Keratinocyte (primary cell): Measurements from ENCODE around the gene ESF1.

Source experiments
- EZH2 ChIP-seq: IDR thresholded peaks from one replicate; pipeline ENCODE4 v1.6.1; 2012; ENCODE audit warnings: inconsistent platforms, mild to moderate bottlenecking, low read length, moderate library complexity
- TF ChIP-seq, protein P1 (sequence below), 3 experiments: IDR thresholded peaks in 1 of 3; conservative IDR thresholded peaks in 1 of 3; optimal IDR thresholded peaks in 1 of 3; 2 replicates in 2 of 3; 3 replicates in 1 of 3; pipeline versions ENCODE3 to v1.5.1; 2011; ENCODE audit warnings: low read length in 3 of 3, mild to moderate bottlenecking in 3 of 3, moderate library complexity in 2 of 3, control low read depth in 1 of 3, inconsistent platforms in 1 of 3; ENCODE audit not compliant: insufficient read depth in 2 of 3; ENCODE audit errors: extremely low read depth in 1 of 3

DNA sequence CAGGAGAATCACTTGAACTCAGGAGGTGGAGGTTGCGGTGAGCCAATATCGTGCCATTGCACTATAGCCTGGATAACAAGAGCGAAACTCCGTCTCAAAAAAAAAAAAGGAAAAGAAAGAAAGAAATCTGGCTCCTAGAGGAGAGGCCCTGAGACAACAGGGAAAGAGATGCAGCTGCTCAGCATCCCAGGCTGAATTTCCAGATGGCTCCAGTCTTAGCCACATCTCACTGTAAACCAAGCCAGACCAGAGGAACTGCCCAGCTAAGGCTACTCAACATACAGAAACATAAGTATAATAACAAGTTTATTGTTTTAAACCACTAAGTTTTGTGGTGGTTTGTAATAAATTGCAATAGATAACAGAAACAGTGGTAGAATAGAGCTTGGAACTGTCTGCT, 107.5 kb downstream of the ESF1 start:
- TF ChIP-seq, protein P1, sequence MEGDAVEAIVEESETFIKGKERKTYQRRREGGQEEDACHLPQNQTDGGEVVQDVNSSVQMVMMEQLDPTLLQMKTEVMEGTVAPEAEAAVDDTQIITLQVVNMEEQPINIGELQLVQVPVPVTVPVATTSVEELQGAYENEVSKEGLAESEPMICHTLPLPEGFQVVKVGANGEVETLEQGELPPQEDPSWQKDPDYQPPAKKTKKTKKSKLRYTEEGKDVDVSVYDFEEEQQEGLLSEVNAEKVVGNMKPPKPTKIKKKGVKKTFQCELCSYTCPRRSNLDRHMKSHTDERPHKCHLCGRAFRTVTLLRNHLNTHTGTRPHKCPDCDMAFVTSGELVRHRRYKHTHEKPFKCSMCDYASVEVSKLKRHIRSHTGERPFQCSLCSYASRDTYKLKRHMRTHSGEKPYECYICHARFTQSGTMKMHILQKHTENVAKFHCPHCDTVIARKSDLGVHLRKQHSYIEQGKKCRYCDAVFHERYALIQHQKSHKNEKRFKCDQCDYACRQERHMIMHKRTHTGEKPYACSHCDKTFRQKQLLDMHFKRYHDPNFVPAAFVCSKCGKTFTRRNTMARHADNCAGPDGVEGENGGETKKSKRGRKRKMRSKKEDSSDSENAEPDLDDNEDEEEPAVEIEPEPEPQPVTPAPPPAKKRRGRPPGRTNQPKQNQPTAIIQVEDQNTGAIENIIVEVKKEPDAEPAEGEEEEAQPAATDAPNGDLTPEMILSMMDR (optimal IDR thresholded peaks at IDR 0.05 in 1 of 3, IDR thresholded peaks at IDR 0.05 in 1 of 3, conservative IDR thresholded peaks at IDR 0.05 in 1 of 3; ENCODE audit: extremely low read depth in 1 of 3, insufficient read depth in 2 of 3, low read length in 3 of 3) = no peak
- no peak for TF ChIP-seq EZH2
